K562 (cell line): ENCODE measurements around the gene MTERF4. TPM values are rescaled to one million over a fixed set of nuclear protein-coding genes. Genes with fewer than 3 reads are reported as not detected.

Source experiments
- ATAC-seq: fragments of 200-7000 bp; cut with Tn5 transposase; 3 replicates; pipeline ENCODE4 v1.9.1; 2020; ENCODE audit warnings: moderate library complexity
- BruUV-seq: library from RNA; stranded (reverse); fragments of 400-500 nt; replicated peaks from 2 replicates; lab custom pipeline; 2021; lab: Mats Ljungman, UMichigan
- CTCF ChIA-PET: fragments of 300-600 bp; formaldehyde crosslinking; extraction: SDS; loops from one replicate; lab custom pipeline; 2021; ENCODE audit warnings: low intra/inter-chr PET ratio; lab: Yijun Ruan, JAX
- POLR2A ChIA-PET: fragments of 300-600, 350-650 bp; sonication (Branson Sonifier 250); formaldehyde crosslinking; extraction: SDS; loops from one replicate; lab custom pipeline; 2021; ENCODE audit warnings: antibody characterized with exemption, inconsistent platforms; lab: Yijun Ruan, JAX
- DNase-seq, 4 experiments: peaks; one replicate each; pipeline versions ENCODE4 v3.0.0 to v3.0.0-alpha.2; 2011 to 2018; ENCODE audit warnings: low spot score in 3 of 4, mixed read lengths in 3 of 4; ENCODE audit errors: extremely low read depth in 1 of 4
- FAIRE-seq: peaks from 2 replicates; lab custom pipeline; 2011; peaks lifted over from hg19 to GRCh38; lab: Jason Lieb, UNC
- H2AFZ ChIP-seq: 2 replicates; pipeline ENCODE4 v1.6.0; 2011; ENCODE audit warnings: low read depth, low read length, control low read depth, inconsistent platforms
- H3K27ac ChIP-seq: fragments of 200-600 bp; 3 replicates; pipeline ENCODE4 v1.8.0; 2011; ENCODE audit warnings: low read depth, mild to moderate bottlenecking, control low read depth, inconsistent platforms, low read length, moderate library complexity, mixed read lengths; ENCODE audit errors: extremely low read depth
- H3K27me3 ChIP-seq, 2 experiments: fragments of 300-600 bp in 1 of 2; 2 replicates in 1 of 2; 3 replicates in 1 of 2; pipeline versions ENCODE4 v1.6.0 to v1.8.0; 2011; ENCODE audit warnings: inconsistent platforms in 2 of 2, low read length in 2 of 2, mild to moderate bottlenecking in 1 of 2, mixed read lengths in 1 of 2, moderate library complexity in 1 of 2; ENCODE audit not compliant: control insufficient read depth in 2 of 2, insufficient read depth in 2 of 2
- H3K36me3 ChIP-seq: fragments of 300-600 bp; 3 replicates; pipeline ENCODE4 v1.8.0; 2011; ENCODE audit warnings: mild to moderate bottlenecking, low read length, inconsistent platforms; ENCODE audit not compliant: control insufficient read depth, insufficient read depth
- H3K4me1 ChIP-seq, 2 experiments: fragments of 200-600 bp in 1 of 2; replicated peaks in 1 of 2; 2 replicates in 1 of 2; 3 replicates in 1 of 2; pipeline versions ENCODE4 v1.5.1 to v1.8.0; 2011; ENCODE audit warnings: inconsistent platforms in 2 of 2, low read length in 2 of 2, mild to moderate bottlenecking in 1 of 2, mixed read lengths in 1 of 2, moderate library complexity in 1 of 2; ENCODE audit not compliant: control insufficient read depth in 2 of 2, insufficient read depth in 2 of 2
- H3K4me2 ChIP-seq: 2 replicates; pipeline ENCODE4 v1.6.1; 2011; ENCODE audit warnings: low read length, control low read depth, inconsistent platforms, mixed read lengths; ENCODE audit not compliant: insufficient read depth
- H3K4me3 ChIP-seq: fragments of 200-600 bp; sonication (generic), shearing (Covaris generic); 2 replicates; pipeline ENCODE4 v1.5.1; 2016; ENCODE audit warnings: control low read depth, inconsistent platforms
- H3K79me2 ChIP-seq: fragments of 200-600 bp; 3 replicates; pipeline ENCODE4 v1.8.0; 2011; ENCODE audit warnings: low read length, inconsistent platforms; ENCODE audit not compliant: control insufficient read depth, insufficient read depth
- H3K9ac ChIP-seq, 2 experiments: 2 replicates each; pipeline versions ENCODE4 v1.6.0 to v1.6.1; 2011; ENCODE audit warnings: low read depth in 2 of 2, low read length in 2 of 2, control low read depth in 1 of 2, inconsistent platforms in 1 of 2, mild to moderate bottlenecking in 1 of 2, mixed read lengths in 1 of 2; ENCODE audit not compliant: insufficient read depth in 1 of 2
- H3K9me1 ChIP-seq: one replicate; pipeline ENCODE4 v1.6.0; 2011; ENCODE audit warnings: inconsistent platforms, mild to moderate bottlenecking, low read length, moderate library complexity; ENCODE audit not compliant: control insufficient read depth, insufficient read depth
- H3K9me3 ChIP-seq: replicated peaks from 2 replicates; pipeline ENCODE4 v1.5.1; 2011; ENCODE audit warnings: low read depth, low read length, inconsistent platforms; ENCODE audit not compliant: control insufficient read depth, insufficient read depth
- H4K20me1 ChIP-seq: replicated peaks from 2 replicates; pipeline ENCODE4 v1.6.1; 2011; ENCODE audit warnings: low read length, inconsistent platforms, mixed read lengths; ENCODE audit not compliant: control insufficient read depth, insufficient read depth
- CCNT2 ChIP-seq: IDR thresholded peaks from 2 replicates; pipeline ENCODE4 v1.6.1; 2011; ENCODE audit warnings: borderline replicate concordance, low read depth, mild to moderate bottlenecking, moderate library complexity, mixed read lengths, low read length; ENCODE audit not compliant: insufficient read length; ENCODE audit errors: extremely low read depth
- CREB1 ChIP-seq, 2 experiments: sonication (generic) in 1 of 2; formaldehyde crosslinking in 1 of 2; IDR thresholded peaks; 2 replicates each; pipeline versions ENCODE4 v1.6.1 to v1.8.0; 2012 to 2022; ENCODE audit warnings: inconsistent platforms in 1 of 2, mild to moderate bottlenecking in 1 of 2, missing genetic modification reagents in 1 of 2, moderate library complexity in 1 of 2
- ESRRA ChIP-seq: fragments of 450-650 bp; IDR thresholded peaks from 2 replicates; pipeline ENCODE4 v1.6.1; 2014; ENCODE audit warnings: low read depth, mild to moderate bottlenecking, moderate library complexity, borderline replicate concordance
- FOXK1 ChIP-seq: sonication (generic); formaldehyde crosslinking; IDR thresholded peaks from 2 replicates; pipeline ENCODE4 v1.8.0; 2022; ENCODE audit warnings: missing genetic modification reagents, mild to moderate bottlenecking, borderline replicate concordance
- POLR2G ChIP-seq: fragments of 200-400 bp; formaldehyde crosslinking; IDR thresholded peaks from 2 replicates; pipeline ENCODE4 v1.6.1; 2017; ENCODE audit warnings: low read depth, mild to moderate bottlenecking, antibody characterized with exemption, low read length, moderate library complexity
- ZNF507 ChIP-seq: conservative IDR thresholded peaks from 2 replicates; pipeline ENCODE4 v1.6.1; 2017; ENCODE audit warnings: missing genetic modification characterization, missing compliant biosample characterization
- WGBS: fragments of 100-300 bp; shearing (Covaris generic); methylation state at CpG from one replicate; pipeline ENCODE4 v1.1.6; 2016; ENCODE audit warnings: low coverage, mixed read lengths; ENCODE audit not compliant: insufficient coverage; ENCODE audit errors: missing lambda C conversion rate; 5-methylcytosine and 5-hydroxymethylcytosine counted together
- in situ Hi-C: fragments of 300-500 bp; cut with MboI; formaldehyde crosslinking; loops from 4 replicates; pipeline ENCODE4 v1.15.0; 2018; ENCODE audit warnings: inconsistent platforms, mixed read lengths
- intact Hi-C: fragments of 100-400 bp; cut with micrococcal nuclease; formaldehyde crosslinking; loops from 2 replicates; pipeline ENCODE4 v1.14.2; 2022
- polyA plus RNA-seq, 8 experiments: library from polyadenylated mRNA; depleted of rRNA in 4 of 8; stranded (reverse) in 5 of 8; unstranded in 3 of 8; fragments of >200 nt; fragmentation: Nextera tagmentation in 2 of 8; fragmentation: Illumina TruSeq in 1 of 8; extraction: Ambion mirVana in 2 of 8; extraction: Trizol in 1 of 8; gene quantifications; 2 replicates each; pipeline versions ENCODE4 v1.2.1 to v1.2.3, GENCODE V29; 2011 to 2014; ENCODE audit warnings: inconsistent platforms in 1 of 8, missing spikeins in 1 of 8
- total RNA-seq, 7 experiments: library from RNA; depleted of rRNA in 6 of 7; stranded (reverse); fragments of >200 nt in 6 of 7; fragmentation: Illumina TruSeq in 2 of 7; extraction: Trizol in 2 of 7; gene quantifications; 2 replicates each; pipeline versions ENCODE4 v1.2.1 to v1.2.3, GENCODE V29; 2011 to 2021; ENCODE audit warnings: low replicate concordance in 1 of 7
- TF ChIP-seq, protein P1 (sequence below), 2 experiments: fragments of 450-650 bp in 1 of 2; sonication (generic) in 1 of 2; formaldehyde crosslinking; conservative IDR thresholded peaks; 2 replicates each; pipeline versions ENCODE4 v1.4.0 to v1.8.1; 2020 to 2022; ENCODE audit warnings: mild to moderate bottlenecking in 1 of 2, missing genetic modification reagents in 1 of 2
- TF ChIP-seq, protein P2 (sequence below): fragments of 450-650 bp; IDR thresholded peaks from 2 replicates; pipeline ENCODE4 v1.6.1; 2016; ENCODE audit warnings: mild to moderate bottlenecking, moderate library complexity

MTERF4 gene
- total and polyA plus RNA-seq, 9 of the 15 experiments (the other 6 are each of a cell fraction or from before 2014, with no cell fraction given): 15.3 to 29.6 (median 21.2) TPM

DNA sequence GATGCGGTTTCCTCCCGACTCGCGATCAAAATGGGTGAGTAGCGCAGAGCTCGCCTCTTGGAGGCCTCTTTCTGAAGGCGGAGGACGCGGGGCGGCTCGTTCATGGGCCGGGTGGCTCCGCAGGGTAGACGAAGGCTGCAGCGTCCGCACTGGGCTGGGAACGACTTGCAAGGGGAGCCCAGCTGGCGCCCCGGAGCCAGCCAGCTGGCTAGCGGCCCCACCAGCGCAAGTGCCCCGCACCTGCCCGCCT lies 47.5 kb upstream of the MTERF4 start:
- no peak for ATAC-seq
- WGBS: 0% methylated on average over 15 of the region's 23 CpGs
- Histone ChIP-seq H3K9me1 (no peaks in the 10 kb centered on the region), H3K4me3 (peak overlapping the region; percentile 98), H3K9ac (peak overlapping the region; percentile 67 to 87), H4K20me1 (no peaks in the 10 kb centered on the region), H3K27ac (peak overlapping the region; percentile 42; the same call in 2 of the 3 replicates), H3K4me1 (peaks cover 14 to 26% of the 10 kb centered on the region in 2 experiments; a peak in 4 of 5 replicates), H3K9me3 (no peaks in the 10 kb centered on the region), H2AFZ (peak overlapping the region; percentile 93), H3K36me3 (peaks cover 11% of the 10 kb centered on the region; the same call in 2 of the 3 replicates), H3K27me3 (no peaks in the 10 kb centered on the region), H3K79me2 (peaks cover 25% of the 10 kb centered on the region), H3K4me2 (peak overlapping the region; percentile 91)
- POLR2A ChIA-PET: interaction anchor here (1.0 to 1.3 kb wide), 3 partner anchors 12 to 58 kb away, joined by 3 to 5 read pairs (median 4); partner anchors contain the start of gene MTERF4
- in situ Hi-C loops (no loop called here), intact Hi-C loops (no loop called here)
- BruUV-seq: no TSS peak
- CTCF ChIA-PET: no interaction called here
- FAIRE-seq: no peak
- no peak for DNase-seq
- TF ChIP-seq, protein P1, sequence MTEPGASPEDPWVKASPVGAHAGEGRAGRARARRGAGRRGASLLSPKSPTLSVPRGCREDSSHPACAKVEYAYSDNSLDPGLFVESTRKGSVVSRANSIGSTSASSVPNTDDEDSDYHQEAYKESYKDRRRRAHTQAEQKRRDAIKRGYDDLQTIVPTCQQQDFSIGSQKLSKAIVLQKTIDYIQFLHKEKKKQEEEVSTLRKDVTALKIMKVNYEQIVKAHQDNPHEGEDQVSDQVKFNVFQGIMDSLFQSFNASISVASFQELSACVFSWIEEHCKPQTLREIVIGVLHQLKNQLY (CRISPR knock-in tag; conservative IDR thresholded peaks at IDR 0.05): no peak
- TF ChIP-seq CREB1 (IDR thresholded peaks at IDR 0.05): no peak
- TF ChIP-seq CREB1 (CRISPR knock-in tag; IDR thresholded peaks at IDR 0.05): no peak
- TF ChIP-seq CCNT2: peak; percentile 24
- TF ChIP-seq FOXK1: 0 out of 2 replicates have a peak, but pooled peaks have one; percentile 56
- no peak for TF ChIP-seq ESRRA
- no peak for TF ChIP-seq ZNF507 (tag)
- TF ChIP-seq POLR2G: no peak
- TF ChIP-seq, protein P2, sequence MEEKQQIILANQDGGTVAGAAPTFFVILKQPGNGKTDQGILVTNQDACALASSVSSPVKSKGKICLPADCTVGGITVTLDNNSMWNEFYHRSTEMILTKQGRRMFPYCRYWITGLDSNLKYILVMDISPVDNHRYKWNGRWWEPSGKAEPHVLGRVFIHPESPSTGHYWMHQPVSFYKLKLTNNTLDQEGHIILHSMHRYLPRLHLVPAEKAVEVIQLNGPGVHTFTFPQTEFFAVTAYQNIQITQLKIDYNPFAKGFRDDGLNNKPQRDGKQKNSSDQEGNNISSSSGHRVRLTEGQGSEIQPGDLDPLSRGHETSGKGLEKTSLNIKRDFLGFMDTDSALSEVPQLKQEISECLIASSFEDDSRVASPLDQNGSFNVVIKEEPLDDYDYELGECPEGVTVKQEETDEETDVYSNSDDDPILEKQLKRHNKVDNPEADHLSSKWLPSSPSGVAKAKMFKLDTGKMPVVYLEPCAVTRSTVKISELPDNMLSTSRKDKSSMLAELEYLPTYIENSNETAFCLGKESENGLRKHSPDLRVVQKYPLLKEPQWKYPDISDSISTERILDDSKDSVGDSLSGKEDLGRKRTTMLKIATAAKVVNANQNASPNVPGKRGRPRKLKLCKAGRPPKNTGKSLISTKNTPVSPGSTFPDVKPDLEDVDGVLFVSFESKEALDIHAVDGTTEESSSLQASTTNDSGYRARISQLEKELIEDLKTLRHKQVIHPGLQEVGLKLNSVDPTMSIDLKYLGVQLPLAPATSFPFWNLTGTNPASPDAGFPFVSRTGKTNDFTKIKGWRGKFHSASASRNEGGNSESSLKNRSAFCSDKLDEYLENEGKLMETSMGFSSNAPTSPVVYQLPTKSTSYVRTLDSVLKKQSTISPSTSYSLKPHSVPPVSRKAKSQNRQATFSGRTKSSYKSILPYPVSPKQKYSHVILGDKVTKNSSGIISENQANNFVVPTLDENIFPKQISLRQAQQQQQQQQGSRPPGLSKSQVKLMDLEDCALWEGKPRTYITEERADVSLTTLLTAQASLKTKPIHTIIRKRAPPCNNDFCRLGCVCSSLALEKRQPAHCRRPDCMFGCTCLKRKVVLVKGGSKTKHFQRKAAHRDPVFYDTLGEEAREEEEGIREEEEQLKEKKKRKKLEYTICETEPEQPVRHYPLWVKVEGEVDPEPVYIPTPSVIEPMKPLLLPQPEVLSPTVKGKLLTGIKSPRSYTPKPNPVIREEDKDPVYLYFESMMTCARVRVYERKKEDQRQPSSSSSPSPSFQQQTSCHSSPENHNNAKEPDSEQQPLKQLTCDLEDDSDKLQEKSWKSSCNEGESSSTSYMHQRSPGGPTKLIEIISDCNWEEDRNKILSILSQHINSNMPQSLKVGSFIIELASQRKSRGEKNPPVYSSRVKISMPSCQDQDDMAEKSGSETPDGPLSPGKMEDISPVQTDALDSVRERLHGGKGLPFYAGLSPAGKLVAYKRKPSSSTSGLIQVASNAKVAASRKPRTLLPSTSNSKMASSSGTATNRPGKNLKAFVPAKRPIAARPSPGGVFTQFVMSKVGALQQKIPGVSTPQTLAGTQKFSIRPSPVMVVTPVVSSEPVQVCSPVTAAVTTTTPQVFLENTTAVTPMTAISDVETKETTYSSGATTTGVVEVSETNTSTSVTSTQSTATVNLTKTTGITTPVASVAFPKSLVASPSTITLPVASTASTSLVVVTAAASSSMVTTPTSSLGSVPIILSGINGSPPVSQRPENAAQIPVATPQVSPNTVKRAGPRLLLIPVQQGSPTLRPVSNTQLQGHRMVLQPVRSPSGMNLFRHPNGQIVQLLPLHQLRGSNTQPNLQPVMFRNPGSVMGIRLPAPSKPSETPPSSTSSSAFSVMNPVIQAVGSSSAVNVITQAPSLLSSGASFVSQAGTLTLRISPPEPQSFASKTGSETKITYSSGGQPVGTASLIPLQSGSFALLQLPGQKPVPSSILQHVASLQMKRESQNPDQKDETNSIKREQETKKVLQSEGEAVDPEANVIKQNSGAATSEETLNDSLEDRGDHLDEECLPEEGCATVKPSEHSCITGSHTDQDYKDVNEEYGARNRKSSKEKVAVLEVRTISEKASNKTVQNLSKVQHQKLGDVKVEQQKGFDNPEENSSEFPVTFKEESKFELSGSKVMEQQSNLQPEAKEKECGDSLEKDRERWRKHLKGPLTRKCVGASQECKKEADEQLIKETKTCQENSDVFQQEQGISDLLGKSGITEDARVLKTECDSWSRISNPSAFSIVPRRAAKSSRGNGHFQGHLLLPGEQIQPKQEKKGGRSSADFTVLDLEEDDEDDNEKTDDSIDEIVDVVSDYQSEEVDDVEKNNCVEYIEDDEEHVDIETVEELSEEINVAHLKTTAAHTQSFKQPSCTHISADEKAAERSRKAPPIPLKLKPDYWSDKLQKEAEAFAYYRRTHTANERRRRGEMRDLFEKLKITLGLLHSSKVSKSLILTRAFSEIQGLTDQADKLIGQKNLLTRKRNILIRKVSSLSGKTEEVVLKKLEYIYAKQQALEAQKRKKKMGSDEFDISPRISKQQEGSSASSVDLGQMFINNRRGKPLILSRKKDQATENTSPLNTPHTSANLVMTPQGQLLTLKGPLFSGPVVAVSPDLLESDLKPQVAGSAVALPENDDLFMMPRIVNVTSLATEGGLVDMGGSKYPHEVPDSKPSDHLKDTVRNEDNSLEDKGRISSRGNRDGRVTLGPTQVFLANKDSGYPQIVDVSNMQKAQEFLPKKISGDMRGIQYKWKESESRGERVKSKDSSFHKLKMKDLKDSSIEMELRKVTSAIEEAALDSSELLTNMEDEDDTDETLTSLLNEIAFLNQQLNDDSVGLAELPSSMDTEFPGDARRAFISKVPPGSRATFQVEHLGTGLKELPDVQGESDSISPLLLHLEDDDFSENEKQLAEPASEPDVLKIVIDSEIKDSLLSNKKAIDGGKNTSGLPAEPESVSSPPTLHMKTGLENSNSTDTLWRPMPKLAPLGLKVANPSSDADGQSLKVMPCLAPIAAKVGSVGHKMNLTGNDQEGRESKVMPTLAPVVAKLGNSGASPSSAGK: 0 out of 2 replicates have a peak, but pooled peaks have one; percentile 10
